Measurements from ENCODE around the gene SLC35F5.
"Not testable (repeated sequence)": the region's sequence is repeated elsewhere in the genome, so short reads cannot be mapped to it uniquely, and the experiment has no call there.

The SLC35F5 gene

DNA sequence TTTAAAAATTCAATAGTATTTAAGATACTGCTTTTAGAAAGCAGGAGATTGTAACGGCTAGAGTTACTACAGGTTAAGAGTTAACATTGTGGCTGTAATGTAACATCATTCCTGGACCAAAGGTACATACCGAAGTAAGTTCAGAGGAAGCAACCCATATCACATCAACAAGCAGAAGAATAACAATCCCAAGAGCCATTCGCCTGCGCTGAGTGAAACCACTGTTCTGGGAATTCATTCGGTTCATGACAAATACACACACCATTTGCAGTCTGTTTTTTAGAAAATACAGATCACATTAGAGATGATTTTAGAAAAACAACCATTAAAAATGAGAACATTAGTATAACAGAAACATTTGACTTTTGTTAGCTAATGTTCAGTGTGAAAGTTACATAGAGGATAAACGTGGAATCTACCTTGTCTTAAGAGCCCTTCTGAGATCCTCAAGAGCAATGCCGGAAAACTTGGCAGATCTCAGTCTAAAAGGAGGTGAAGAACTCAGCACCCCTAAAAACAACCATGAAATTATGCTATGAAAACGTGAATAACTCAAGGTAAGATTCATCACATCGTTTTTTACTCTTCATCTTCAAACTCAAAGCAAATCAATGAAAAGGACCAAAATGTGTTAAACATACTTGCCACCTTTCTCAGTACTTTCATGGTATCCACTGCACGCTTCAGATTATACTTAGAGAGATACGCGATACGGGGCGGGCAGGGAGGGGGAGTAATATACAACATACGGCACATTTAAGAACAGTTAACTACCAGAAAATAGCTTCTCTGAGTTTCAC, 1.2 kb downstream of the SLC35F5 start:
- DNase-seq = no peak

DNA sequence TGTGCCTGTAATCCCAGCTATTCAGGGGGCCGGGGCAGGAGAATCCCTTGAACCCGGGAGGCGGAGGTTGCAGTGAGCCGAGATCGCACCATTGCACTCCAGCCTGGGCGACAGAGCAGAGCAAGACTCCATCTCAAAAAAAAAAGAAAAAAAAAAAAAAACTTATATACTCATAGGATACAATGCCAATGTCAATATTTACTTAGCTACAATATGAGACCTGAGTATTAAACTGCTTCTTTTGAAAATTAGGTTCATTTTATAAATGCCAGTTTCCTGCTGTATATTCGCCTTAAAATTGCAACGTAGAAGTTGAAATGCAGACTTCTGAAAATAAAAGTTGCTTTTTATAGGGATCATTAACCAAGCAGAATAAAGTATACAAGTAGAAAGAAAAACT, 2.3 kb downstream of the SLC35F5 start:
- no peak for DNase-seq

DNA sequence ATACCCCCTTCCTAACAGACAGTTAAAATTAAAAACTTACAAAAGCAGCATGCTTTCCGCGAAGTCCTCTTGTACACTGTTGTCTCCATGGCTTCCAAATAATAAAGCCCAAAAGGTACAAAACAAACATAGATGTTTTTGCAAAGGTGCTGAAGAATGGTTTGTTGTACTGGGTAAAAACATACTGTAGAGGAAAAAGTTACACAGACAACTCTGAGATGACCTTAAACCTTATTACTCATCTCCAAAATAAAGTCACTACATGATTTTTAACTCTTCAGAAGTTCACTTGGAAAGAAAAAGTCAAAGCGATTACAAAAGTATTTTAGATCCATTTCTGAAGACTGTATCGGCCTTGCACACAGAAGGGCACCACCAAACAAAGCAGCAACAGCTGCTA, 6.1 kb downstream of the SLC35F5 start:
- DNase-seq = no peak

DNA sequence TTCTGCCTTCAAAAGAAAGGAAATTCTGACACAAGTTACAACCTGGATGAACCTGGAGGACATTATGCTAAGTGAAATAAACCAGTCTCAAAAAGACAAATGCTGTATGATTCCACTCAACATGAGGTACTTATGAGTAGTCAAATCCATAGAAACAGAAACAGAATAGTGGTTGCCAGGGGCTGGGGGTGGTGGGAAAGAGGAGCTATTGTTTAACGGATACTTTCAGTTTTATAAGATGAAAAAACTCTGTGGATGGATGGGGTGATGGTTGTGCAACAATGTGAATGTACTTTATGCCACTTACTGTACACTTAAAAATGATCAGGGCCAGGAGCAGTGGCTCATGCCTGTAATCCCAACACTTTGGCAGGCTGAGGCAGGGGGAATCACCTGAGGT, 15.4 kb downstream of the SLC35F5 start:
- no peak for DNase-seq

DNA sequence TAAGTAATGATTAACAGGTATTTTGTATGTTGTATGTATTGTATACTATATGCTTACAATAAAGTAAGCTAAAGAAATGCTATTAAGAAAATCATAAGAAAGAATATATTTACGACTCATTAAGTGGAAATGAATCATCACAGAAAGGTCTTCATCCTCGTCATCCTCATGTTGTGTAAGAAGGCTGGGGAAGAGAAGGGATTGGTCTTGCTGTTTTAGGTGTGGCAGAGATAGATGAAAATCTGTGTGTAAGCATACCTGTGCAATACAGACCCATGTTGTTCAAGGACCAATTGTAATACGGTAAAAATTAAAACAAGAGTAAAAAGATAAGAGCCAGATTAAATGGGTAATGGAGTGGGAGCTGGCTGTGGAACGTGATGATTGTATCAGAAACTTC, 16.6 kb downstream of the SLC35F5 start:
- no peak for DNase-seq

DNA sequence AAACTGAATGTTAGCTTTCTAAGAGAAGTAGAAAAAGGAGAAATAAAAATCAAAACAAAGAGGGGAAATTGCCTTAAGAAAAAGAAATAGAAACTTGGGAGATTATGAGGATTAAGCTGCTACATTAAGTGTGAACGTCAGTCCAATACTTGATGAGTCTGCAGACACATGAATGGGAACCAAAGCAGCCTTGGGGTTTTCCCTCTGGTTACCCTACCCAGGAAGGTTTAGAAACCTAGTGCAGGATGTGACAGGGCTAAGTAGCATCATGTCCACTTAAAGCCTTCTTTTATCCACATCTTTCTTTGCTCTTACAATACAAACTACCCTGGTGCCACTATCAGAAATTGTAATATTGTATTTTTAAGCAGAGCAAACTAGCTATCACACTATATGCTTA, 22.3 kb downstream of the SLC35F5 start:
- no peak for DNase-seq

DNA sequence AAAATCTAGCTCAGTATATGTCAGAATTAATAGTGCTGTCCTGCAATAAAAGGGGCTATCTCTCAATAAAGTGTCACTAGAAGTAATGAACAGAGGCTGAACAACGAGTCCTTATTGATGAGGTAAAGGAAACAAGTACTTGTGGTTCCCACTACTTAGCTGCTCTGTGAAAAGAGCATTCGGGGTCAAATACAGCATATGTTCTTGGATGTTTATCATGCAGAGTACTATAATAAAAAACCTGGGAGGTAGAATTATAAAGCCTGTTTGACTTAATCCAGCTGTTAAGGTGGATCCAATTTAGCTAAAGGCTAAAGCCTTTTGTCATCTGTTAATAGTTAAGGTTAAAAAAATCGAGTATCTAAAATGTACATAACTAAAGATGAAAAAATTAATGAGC, 32.4 kb downstream of the SLC35F5 start:
- DNase-seq = no peak

DNA sequence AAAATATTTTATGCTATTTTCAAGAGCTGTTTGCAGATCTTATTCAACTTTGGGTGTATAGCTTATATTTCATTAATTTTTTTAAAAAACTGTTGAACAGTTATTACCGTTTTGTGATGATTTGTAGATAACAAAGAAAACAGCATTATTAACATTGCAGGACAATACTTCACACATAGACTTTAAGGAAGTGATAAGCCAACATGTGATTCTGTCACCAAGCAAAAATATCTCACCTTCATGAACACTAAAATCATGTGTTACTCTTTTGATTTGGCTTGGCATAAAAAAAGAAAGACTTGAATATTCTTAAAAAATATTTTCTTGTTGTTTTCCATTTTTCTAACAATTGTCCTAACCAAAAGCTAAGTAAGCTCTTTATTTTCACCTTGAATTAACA, 33.0 kb downstream of the SLC35F5 start:
- no peak for DNase-seq

DNA sequence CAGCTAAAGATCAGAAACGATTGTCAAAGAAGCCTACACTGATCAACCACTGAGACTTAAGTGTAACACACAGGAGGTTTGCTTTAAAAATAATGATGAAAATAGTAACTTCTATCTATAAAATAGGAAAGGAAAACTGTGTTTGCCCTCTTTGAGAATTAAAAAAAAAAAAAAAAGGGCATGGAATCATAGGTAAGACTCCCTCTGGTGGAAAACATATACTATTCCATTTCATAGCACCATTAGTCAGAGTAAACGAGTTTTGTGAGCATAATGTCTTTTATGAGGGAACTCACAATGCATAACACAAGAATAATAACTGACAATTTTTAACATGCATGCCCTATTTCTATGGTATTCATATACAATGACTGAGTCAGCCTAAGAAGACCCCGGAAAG, 36.3 kb downstream of the SLC35F5 start:
- no peak for DNase-seq

DNA sequence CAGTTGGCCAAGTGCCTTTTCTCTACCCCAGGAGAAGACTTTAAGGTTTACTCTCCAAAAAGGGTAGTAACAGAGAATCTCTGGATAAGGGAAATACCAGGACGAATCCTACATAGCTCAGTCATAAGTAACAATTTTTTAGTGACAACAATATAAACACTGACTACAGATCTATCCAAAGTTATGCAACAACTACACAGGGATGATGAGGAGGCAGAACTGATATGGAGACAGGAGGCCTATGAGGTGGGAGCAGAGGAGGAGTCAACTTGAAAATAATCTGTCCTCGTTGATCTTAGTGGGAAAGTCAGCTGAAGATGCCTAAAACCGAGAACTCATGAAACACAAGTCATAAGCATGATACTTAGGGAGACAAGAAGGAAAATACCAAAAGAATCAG, 40.2 kb downstream of the SLC35F5 start:
- no peak for DNase-seq

DNA sequence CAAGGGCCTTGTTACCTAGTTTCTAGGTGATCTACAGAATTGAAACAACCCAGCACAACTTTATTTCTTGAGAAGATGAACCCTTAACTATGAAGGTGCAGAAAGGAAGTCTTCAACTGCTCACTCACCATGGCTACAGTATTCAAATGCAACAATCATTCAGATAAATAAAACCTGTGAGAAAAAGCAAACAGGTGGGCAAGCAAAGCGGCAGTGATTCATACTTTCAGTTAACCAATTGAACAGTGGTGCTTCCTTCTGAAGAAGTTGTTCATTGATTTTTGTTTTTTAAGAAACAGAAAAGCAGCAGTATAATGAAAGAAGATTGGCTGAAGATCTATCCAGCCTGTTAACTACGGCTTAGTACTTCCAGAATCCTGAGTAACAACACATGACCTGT, 43.5 kb downstream of the SLC35F5 start:
- no peak for DNase-seq

DNA sequence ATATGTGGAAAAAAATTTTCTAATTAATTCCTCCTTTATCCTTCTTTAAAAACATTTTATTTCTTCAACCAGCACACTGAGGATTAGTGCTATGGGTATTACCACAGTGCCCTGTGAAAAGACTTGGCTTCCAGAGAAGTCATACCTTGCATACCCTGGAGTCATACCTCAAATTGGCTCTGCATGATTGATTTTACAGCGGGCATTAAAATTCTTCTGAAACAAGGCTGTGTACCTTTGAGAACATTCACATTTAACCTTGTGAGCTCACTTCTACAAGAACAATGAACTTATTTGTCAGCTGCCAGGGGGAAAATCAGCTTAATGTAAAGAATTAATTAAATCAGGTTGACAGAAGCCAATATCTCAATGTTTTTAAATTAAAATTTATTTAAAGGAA, 44.6 kb downstream of the SLC35F5 start:
- DNase-seq = no peak

DNA sequence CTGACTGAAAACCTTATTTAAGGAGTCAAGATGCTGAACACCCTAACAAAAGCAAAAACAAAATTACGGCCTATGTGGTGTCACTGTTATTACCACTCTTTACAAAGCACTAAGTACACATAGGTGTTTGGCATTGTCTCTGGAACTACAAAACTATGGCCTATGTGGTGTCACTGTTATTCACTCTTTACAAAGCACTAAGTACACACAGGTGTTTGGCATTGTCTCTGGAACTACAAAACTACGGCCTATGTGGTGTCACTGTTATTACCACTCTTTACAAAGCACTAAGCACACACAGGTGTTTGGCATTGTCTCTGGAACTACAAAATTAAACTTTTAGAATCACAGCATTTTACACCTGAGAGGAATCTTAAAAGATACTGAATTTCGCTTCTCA, 47.4 kb downstream of the SLC35F5 start:
- DNase-seq = no peak

DNA sequence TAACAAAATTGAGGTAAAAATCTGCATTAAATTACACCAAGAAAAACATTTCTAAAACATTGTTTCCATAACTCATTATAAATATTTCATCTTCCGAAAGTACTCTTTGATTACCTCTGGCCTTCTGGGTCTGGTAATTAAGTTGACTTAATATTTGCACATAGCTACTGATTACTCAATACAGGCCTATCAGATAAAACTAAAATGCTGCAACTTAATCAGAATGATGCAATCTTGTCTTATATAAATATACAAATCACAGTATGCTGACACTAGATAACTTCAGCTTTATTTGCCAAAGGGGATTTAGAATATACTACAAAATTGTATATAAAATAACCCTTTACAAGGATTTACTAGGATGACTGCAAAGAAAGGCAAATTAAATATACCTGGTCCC, 49.3 kb downstream of the SLC35F5 start:
- DNase-seq = no peak

DNA sequence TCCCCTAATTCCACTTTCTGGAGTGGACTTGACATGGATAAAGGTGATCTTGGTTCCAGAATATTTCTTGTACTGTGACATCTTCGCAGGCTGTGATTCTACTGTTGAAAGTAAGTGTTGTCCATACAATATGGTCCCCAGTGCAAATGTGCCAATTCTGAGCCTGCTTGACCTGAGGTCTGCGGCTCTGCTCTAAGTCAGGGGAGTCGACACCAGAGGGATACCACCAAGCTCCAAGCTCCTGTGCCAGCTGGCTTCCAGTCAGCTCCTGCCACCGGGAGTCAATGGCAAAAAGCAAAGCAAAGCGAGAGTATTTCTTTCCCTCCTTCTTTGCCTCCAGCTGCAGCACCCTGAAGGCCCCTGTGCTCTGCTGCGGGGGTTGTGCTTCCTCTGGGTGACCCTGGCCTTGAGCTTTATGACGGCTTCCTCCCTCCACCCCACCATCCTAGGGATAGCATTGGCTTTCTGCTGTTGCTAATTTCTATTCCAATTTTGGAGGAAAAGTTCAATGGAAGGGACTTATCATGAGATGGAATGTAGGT, 50.4 kb downstream of the SLC35F5 start:
- DNase-seq = no peak

DNA sequence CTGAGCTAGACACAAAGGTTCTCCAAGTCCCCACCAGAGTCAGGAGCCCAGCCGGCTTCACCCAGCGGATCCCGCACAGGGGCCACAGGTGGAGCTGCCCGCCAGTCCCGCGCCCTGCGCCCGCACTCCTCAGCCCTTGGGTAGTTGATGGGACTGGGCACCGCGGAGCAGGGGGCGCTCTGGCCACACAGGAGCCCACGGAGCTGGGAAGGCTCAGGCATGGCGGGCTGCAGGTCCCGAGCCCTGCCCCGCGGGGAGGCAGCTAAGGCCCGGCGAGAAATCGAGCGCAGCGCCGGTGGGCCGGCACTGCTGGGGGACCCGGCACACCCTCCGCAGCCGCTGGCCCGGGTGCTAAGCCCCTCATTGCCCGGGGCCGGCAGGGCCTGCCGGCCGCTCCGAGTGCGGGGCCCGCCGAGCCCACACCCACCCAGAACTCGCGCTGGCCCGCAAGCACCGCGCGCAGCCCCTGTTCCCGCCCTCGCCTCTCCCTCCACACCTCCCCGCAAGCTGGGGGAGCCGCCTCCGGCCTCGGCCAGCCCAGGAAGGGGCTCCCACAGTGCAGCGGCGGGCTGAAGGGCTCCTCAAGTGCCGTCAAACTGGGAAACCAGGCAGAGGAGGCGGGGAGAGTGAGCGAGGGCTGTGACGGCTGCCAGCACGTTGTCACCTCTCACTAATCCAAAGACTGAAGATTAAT, 52.0 kb downstream of the SLC35F5 start:
- not testable (repeated sequence) for DNase-seq

DNA sequence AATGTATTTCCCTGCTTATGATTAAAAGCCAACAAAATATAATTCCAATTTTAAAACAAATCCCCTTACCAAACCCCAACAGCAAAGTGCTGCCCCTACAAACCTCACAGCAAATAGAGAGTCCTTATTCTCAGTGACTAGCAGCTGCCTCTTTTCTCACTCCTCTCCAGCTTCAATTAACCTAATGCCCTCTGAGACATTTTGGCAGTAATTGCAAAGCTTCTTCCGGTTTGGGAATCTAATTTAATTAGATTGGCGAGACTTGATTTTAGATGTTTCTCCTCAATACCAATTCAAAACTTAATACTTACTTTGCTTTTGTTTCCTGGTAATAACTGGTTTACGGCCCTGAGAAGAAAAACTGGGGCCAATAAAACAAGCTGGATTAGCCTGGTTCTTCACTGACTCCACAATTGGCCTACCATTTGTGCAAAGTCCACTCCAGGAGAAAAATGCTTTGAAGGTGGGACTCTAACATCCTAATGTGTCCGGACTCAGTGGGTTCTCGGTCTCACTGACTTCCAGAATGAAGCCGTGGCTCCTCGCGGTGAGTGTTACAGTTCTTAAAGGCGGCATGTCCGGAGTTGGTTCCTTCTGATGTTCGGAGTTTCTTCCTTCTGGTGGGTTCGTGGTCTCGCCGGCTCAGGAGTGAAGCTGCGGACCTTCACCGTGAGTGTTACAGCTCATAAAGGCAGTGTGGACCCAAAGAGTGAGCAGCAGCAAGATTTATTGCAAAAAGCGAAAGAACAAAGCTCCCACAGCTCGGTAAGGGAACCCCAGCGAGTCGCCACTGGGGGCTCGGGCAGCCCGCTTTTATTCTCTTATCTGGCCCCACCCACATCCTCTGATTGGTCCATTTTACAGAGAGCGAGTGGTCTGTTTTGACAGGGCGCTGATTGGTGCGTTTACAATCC, 52.8 kb downstream of the SLC35F5 start:
- DNase-seq = no peak

DNA sequence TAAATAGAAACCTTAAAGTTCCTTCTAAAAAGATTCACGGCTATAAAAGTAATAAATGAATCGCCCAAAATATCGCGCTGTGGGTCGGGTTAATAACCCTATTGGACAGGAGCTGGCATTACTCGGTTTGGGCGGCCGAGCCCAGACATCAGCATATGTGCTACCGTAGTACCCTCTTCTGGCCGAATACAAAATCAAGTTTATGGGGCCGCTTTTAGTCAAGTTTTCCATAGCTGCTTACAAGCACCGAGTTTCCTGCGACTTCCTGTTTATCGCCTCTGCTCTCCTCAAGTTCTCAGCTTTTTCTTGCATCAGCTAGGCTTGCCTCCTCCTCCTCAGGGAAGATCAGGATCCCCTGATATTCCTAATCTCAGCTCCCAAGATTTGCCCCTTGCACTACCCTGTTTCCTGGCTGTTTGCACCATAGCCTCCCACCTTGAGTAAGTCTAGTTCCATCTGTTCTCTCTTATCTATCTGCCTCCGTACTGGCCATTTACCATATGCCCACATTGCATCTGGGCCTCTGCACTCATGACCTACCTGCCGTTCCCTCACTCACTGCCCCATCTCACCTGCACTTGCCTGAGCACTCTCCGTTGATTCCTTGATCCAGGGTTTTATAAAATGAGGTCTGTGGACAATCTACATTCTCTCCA, 56.1 kb downstream of the SLC35F5 start:
- peak; percentile 57 for DNase-seq

DNA sequence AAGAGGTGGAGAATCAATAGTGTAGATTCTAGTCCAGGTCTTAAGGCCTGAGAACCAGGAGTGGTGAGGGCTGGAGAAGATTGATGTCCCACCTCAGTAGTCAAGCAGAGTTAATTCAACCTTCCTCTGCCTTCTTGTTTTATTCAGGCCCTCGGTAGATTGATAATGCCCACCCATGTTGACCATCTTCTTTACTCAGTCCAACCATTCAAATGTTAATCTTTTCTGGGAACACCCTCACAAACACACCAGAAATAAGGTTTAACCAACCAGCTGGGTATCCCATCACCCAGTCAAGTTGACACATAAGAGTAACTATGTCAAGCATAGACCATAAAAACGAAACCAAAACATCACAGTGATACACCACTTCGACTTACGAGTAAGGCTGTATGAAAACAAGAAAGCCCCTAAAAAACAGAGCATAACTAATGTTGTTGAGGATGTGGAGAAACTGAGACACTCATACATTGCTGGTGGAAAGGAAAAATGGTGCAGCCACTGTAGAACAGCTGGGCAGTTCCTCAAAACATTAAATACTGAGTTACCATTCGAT, 57.5 kb downstream of the SLC35F5 start:
- DNase-seq = no peak

DNA sequence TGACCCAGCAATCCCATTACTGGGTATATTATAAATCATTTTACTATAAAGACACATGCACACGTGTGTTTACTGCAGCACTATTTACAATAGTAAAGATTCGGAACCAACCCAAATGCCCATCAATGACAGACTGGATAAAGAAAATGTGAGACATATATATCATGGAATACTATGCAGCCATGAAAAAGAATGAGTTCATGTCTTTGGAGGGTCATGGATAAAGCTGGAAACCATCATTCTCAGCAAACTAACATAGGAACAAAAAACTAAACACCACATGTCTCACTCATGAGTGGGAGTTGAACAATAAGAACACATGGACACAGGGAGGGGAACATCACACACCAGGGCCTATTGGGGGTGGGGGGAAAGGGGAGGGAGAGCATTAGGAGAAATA, 58.2 kb downstream of the SLC35F5 start:
- DNase-seq = not testable (repeated sequence)

DNA sequence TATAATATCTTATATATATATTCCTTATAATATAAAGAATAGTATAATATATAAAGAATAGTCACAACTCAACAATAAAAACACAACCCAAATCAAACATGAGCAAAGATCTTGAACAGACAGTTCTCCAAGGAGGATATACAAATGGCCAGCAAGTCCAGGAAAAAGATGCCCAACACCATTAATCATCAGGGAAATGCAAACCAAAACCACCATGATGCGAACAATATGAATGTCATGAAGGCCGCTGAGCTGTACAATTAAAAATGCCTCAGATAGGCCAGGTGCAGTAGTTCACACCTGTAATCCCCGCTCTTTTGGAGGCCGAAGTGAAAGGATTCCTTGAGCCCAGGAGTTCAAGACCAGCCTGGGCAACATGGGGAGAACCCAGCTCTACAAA, 58.9 kb downstream of the SLC35F5 start:
- DNase-seq = no peak

DNA sequence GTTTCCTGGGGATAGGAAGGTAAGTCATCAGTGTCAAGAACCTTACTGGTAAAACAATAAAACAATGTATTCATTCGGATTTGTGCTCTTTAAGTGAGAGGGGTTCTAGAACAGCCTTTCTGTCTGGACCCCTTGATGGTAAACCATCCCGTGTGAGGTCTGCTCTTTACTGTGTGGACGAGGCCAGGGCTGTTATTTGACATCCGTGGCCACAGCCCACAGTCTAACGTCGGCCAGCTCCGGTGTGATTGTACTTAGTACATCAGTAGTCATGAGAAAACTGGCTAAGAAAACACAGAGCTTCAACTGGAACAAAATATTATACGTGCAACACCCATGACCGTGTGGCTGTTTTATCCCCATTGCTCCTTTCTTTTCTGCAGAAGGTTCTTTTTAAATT, 62.0 kb downstream of the SLC35F5 start:
- DNase-seq = no peak
